Fibroblast of skin of back (primary cell): ENCODE data around the gene MUC4.
"Not testable (repeated sequence)": the region's sequence is repeated elsewhere in the genome, so short reads cannot be mapped to it uniquely, and the experiment has no call there.

Experiments
- DNase-seq: peaks from one replicate; pipeline ENCODE4 v3.0.0-alpha.2; 2013

MUC4 gene

GRCh38 chr3:195735036-195735695 lies 76.6 kb downstream of the MUC4 start:
- no peak for DNase-seq

- no peak for DNase-seq
Observed at GRCh38 chr3:195732940-195733339, 78.8 kb downstream of the MUC4 start.

- DNase-seq: no peak
Observed at GRCh38 chr3:195731356-195731905, 80.3 kb downstream of the MUC4 start.

GRCh38 chr3:195729476-195730251 lies 82.1 kb downstream of the MUC4 start:
- DNase-seq: no peak

- not testable (repeated sequence) for DNase-seq
Observed at GRCh38 chr3:195728789-195729188, 82.9 kb downstream of the MUC4 start.

- DNase-seq: no peak
Observed at GRCh38 chr3:195727606-195728195, 84.0 kb downstream of the MUC4 start.

- DNase-seq: not testable (repeated sequence)
Observed at GRCh38 chr3:195725916-195726740, 85.6 kb downstream of the MUC4 start.

GRCh38 chr3:195724363-195724762 lies 87.4 kb downstream of the MUC4 start:
- not testable (repeated sequence) for DNase-seq

GRCh38 chr3:195722996-195723345 lies 88.8 kb downstream of the MUC4 start:
- DNase-seq: not testable (repeated sequence)

GRCh38 chr3:195722139-195722995 lies 89.4 kb downstream of the MUC4 start:
- DNase-seq: not testable (repeated sequence)

- DNase-seq: not testable (repeated sequence)
Observed at GRCh38 chr3:195720831-195721506, 90.8 kb downstream of the MUC4 start, which contains the start of gene MUC20. TSS of gene MUC20 (plus strand) at chr3:195720978. CDS start at chr3:195721008, 30 bp downstream.

- DNase-seq: not testable (repeated sequence)
Observed at GRCh38 chr3:195719514-195720254, 92.0 kb downstream of the MUC4 start.

- no peak for DNase-seq
Observed at GRCh38 chr3:195718477-195718984, 93.2 kb downstream of the MUC4 start.

- no peak for DNase-seq
Observed at GRCh38 chr3:195717852-195718476, 93.8 kb downstream of the MUC4 start.

- no peak for DNase-seq
Observed at GRCh38 chr3:195717416-195717815, 94.3 kb downstream of the MUC4 start.

GRCh38 chr3:195715583-195716266 lies 96.0 kb downstream of the MUC4 start:
- DNase-seq: no peak

- no peak for DNase-seq
Observed at GRCh38 chr3:195715134-195715533, 96.6 kb downstream of the MUC4 start.

- no peak for DNase-seq
Observed at GRCh38 chr3:195714380-195715011, 97.2 kb downstream of the MUC4 start.
